Measurements from ENCODE around the gene NPIPB5.
"Not testable (repeated sequence)": the region's sequence is repeated elsewhere in the genome, so short reads cannot be mapped to it uniquely, and the experiment has no call there.

GRCh38 chr16:22547170-22547765, 36.6 kb downstream of the NPIPB5 start:
- not testable (repeated sequence) for TF ChIP-seq EZH2phosphoT487, EZH2, CTCF (IDR thresholded peaks at IDR 0.05)
